ENCODE measurements around the gene TEKTIP1. TPM values are rescaled to one million over a fixed set of nuclear protein-coding genes. Genes with fewer than 3 reads are reported as not detected.

Gene TEKTIP1
- total RNA-seq, 1 experiment from 2014 or later: 1.3 TPM

DNA sequence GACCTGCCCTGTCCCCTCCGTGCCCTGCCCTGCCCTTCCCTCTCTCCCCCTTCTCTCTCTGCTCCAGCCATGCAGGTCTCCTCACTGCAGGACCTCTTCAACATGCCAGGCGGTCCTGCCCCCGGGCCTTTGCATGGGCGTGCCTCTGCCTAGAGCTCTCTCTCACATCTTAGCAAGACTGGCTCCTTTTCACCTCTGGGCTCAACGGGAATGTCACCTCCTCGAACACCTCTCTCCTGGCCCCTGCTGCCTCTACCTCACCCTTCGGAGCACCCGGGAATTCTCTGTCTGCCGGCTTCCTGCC lies 12.8 kb downstream of the TEKTIP1 start:
- H2AFZ ChIP-seq (ENCODE audit: low read length): no peak overlapping the region
- Mint-ChIP-seq H3K9me3 (no peaks in the 10 kb centered on the region), H3K27me3 (ENCODE audit: low read depth) (peaks cover 10% of the 10 kb centered on the region), H3K36me3 (ENCODE audit: insufficient read depth in 1 of 3, low read depth in 3 of 3) (peaks cover 4 to 6% (median 5%) of the 10 kb centered on the region in 3 experiments; a peak in 4 of 7 replicates), H3K27ac (no peak overlapping the region), H3K4me1 (peaks cover 6 to 9% of the 10 kb centered on the region in 2 experiments), H3K4me3 (peak overlapping the region in 1 of 2 experiments; percentile 56; a peak in 1 of 5 replicates)
- H2BK120ac ChIP-seq (ENCODE audit: low read depth, low read length, poor library complexity, severe bottlenecking): no peak overlapping the region
- no peak overlapping the region for H3K27ac ChIP-seq (ENCODE audit: insufficient read length, low read depth, low read length)
- no peak for TF ChIP-seq CTCF (conservative IDR thresholded peaks at IDR 0.05)
- H3K4me2 ChIP-seq (ENCODE audit: insufficient read depth, insufficient read length, low read length): no peak overlapping the region
- H3K23ac ChIP-seq (ENCODE audit: insufficient read length, low read depth, low read length): no peak overlapping the region
- no peak overlapping the region for H3K4ac ChIP-seq (ENCODE audit: low read depth, low read length)
- no peak overlapping the region for H4K8ac ChIP-seq (replicated peaks; ENCODE audit: insufficient read length, low read depth, low read length)
- H3K9me3 ChIP-seq (ENCODE audit: control insufficient read depth, low read depth, low read length): no peaks in the 10 kb centered on the region
- no peaks in the 10 kb centered on the region; the same call in 1 of the 2 replicates for H3K27me3 ChIP-seq (ENCODE audit: insufficient read depth, low read length)
- H4K91ac ChIP-seq (ENCODE audit: insufficient read length, low read depth, low read length): no peak overlapping the region
- H2AK5ac ChIP-seq (ENCODE audit: insufficient read length, low read length): no peak overlapping the region
- H2BK20ac ChIP-seq (ENCODE audit: low read depth, low read length, poor library complexity, severe bottlenecking): no peak overlapping the region
- H2BK15ac ChIP-seq (ENCODE audit: low read depth, low read length): no peak overlapping the region
- no peak overlapping the region for H2BK5ac ChIP-seq (ENCODE audit: insufficient read length, low read length)
- peaks cover 3% of the 10 kb centered on the region for H3K23me2 ChIP-seq (ENCODE audit: insufficient read length, low read depth, low read length, poor library complexity, severe bottlenecking)
- no peak overlapping the region for H4K5ac ChIP-seq (ENCODE audit: insufficient read length, low read depth, low read length)
- no peaks in the 10 kb centered on the region for H3K79me1 ChIP-seq (ENCODE audit: insufficient read depth, low read depth, low read length, poor library complexity, severe bottlenecking)
- H3K56ac ChIP-seq (ENCODE audit: insufficient read length, low read depth, low read length): no peak overlapping the region
- H3K18ac ChIP-seq (ENCODE audit: insufficient read length, low read depth, low read length): no peak overlapping the region
- H3K9ac ChIP-seq (ENCODE audit: extremely low read depth, insufficient read length, low read length): no peak overlapping the region
- no peaks in the 10 kb centered on the region for H3K4me1 ChIP-seq (ENCODE audit: insufficient read depth, low read length)
- H2BK12ac ChIP-seq (ENCODE audit: insufficient read length, low read depth, low read length): no peak overlapping the region
- no peak overlapping the region for H3T11ph ChIP-seq (ENCODE audit: low read length)
- H4K20me1 ChIP-seq (ENCODE audit: control insufficient read depth, insufficient read depth, insufficient read length): peaks cover 3% of the 10 kb centered on the region
- DNase-seq: no peak
- WGBS (ENCODE audit: extremely low coverage, insufficient read length, low lambda C conversion rate): no CpG with 5 or more reads among the region's 9 CpGs
- H3K79me2 ChIP-seq (ENCODE audit: insufficient read depth, low read length): no peaks in the 10 kb centered on the region
- no peak overlapping the region for H3K14ac ChIP-seq (ENCODE audit: insufficient read depth, low read length)
